OCI-M1 (cell line): Measurements from ENCODE around the gene KIN.
"Not testable (repeated sequence)": the region's sequence is repeated elsewhere in the genome, so short reads cannot be mapped to it uniquely, and the experiment has no call there.

Experiments used
- DNase-seq: peaks from one replicate; lab custom pipeline; 2025; lab: John Stamatoyannopoulos, UW

The KIN gene

GRCh38 chr10:7794251-7795026 lies 6.6 kb upstream of the KIN start:
- DNase-seq = no peak

GRCh38 chr10:7792541-7792940 lies 4.7 kb upstream of the KIN start:
- no peak for DNase-seq

GRCh38 chr10:7789390-7789789 lies 1.6 kb upstream of the KIN start:
- peak; percentile 46 for DNase-seq

- DNase-seq = no peak
Observed at GRCh38 chr10:7788639-7789286, 970 bp upstream of the KIN start.

GRCh38 chr10:7787150-7787856 lies 490 bp downstream of the KIN start:
- DNase-seq = no peak

GRCh38 chr10:7786430-7786829 lies 1.4 kb downstream of the KIN start:
- DNase-seq = no peak

GRCh38 chr10:7782194-7782593 lies 5.6 kb downstream of the KIN start:
- not testable (repeated sequence) for DNase-seq

- no peak for DNase-seq
Observed at GRCh38 chr10:7776777-7777176, 11.0 kb downstream of the KIN start.

- no peak for DNase-seq
Observed at GRCh38 chr10:7773845-7774801, 13.7 kb downstream of the KIN start.

GRCh38 chr10:7768417-7768816 lies 19.4 kb downstream of the KIN start:
- no peak for DNase-seq

- no peak for DNase-seq
Observed at GRCh38 chr10:7767209-7767608, 20.6 kb downstream of the KIN start.

- no peak for DNase-seq
Observed at GRCh38 chr10:7766241-7766640, 21.6 kb downstream of the KIN start.

- peak; percentile 80 for DNase-seq
Observed at GRCh38 chr10:7763929-7764328, 23.9 kb downstream of the KIN start.

- peak; percentile 40 for DNase-seq
Observed at GRCh38 chr10:7756360-7756992, 31.3 kb downstream of the KIN start.

- no peak for DNase-seq
Observed at GRCh38 chr10:7755103-7755502, 32.7 kb downstream of the KIN start.

- no peak for DNase-seq
Observed at GRCh38 chr10:7752251-7752650, 35.5 kb downstream of the KIN start.

GRCh38 chr10:7750222-7750621 lies 37.6 kb downstream of the KIN start:
- no peak for DNase-seq

- not testable (repeated sequence) for DNase-seq
Observed at GRCh38 chr10:7748637-7749036, 39.2 kb downstream of the KIN start.

GRCh38 chr10:7744307-7744706 lies 43.5 kb downstream of the KIN start:
- DNase-seq = no peak

GRCh38 chr10:7738536-7739407 lies 49.0 kb downstream of the KIN start:
- DNase-seq = no peak
